MM.1S (cell line): Measurements from ENCODE around the gene NSA2.
"Not testable (repeated sequence)": the region's sequence is repeated elsewhere in the genome, so short reads cannot be mapped to it uniquely, and the experiment has no call there.

ENCODE experiments used
- DNase-seq: peaks from one replicate; pipeline ENCODE4 v3.0.0-alpha.2; 2015
- H2AFZ ChIP-seq: fragments of 300-600 bp; sonication (generic); 2 replicates; pipeline ENCODE4 v1.6.0; 2016; ENCODE audit warnings: antibody characterized with exemption, low read length
- H3F3A ChIP-seq: fragments of 300-600 bp; sonication (generic); 2 replicates; pipeline ENCODE4 v1.6.1; 2016; ENCODE audit warnings: mild to moderate bottlenecking, antibody characterized with exemption, low read length, moderate library complexity, mixed read lengths; ENCODE audit not compliant: insufficient read depth
- H3K27ac ChIP-seq: fragments of 300-600 bp; sonication (generic); 2 replicates; pipeline ENCODE4 v1.5.1; 2016; ENCODE audit warnings: mild to moderate bottlenecking, low read length
- H3K27me3 ChIP-seq: fragments of 300-600 bp; sonication (generic); replicated peaks from 2 replicates; pipeline ENCODE4 v1.6.0; 2016; ENCODE audit warnings: low read length; ENCODE audit not compliant: insufficient read depth
- H3K36me3 ChIP-seq: fragments of 300-600 bp; sonication (generic); replicated peaks from 2 replicates; pipeline ENCODE4 v1.6.1; 2016; ENCODE audit warnings: mild to moderate bottlenecking, low read length, mixed read lengths; ENCODE audit not compliant: insufficient read depth
- H3K4me1 ChIP-seq: fragments of 300-600 bp; sonication (generic); 2 replicates; pipeline ENCODE4 v1.6.1; 2016; ENCODE audit warnings: low read length, mixed read lengths
- H3K4me2 ChIP-seq: fragments of 300-600 bp; sonication (generic); 2 replicates; pipeline ENCODE4 v1.6.0; 2016; ENCODE audit warnings: low read depth, low read length
- H3K4me3 ChIP-seq: fragments of 300-600 bp; sonication (generic); 2 replicates; pipeline ENCODE4 v1.5.1; 2016; ENCODE audit warnings: low read length, mixed read lengths
- H3K79me2 ChIP-seq: fragments of 300-600 bp; sonication (generic); 2 replicates; pipeline ENCODE4 v1.6.1; 2016; ENCODE audit warnings: mixed run types, low read length, mixed read lengths
- H3K9ac ChIP-seq: fragments of 300-600 bp; sonication (generic); 2 replicates; pipeline ENCODE4 v1.6.1; 2016; ENCODE audit warnings: low read length, mixed read lengths
- H3K9me2 ChIP-seq: fragments of 300-600 bp; sonication (generic); replicated peaks from 2 replicates; pipeline ENCODE4 v1.6.1; 2016; ENCODE audit warnings: mild to moderate bottlenecking, low read length, mixed read lengths; ENCODE audit not compliant: insufficient read depth
- H3K9me3 ChIP-seq: fragments of 300-600 bp; sonication (generic); replicated peaks from 2 replicates; pipeline ENCODE4 v1.6.1; 2016; ENCODE audit warnings: mild to moderate bottlenecking, low read length, mixed read lengths; ENCODE audit not compliant: insufficient read depth
- H4K20me1 ChIP-seq: fragments of 300-600 bp; sonication (generic); 2 replicates; pipeline ENCODE4 v1.6.1; 2016; ENCODE audit warnings: mild to moderate bottlenecking, low read length, moderate library complexity, mixed read lengths; ENCODE audit not compliant: insufficient read depth
- CTCF ChIP-seq: fragments of 300-600 bp; sonication (generic); IDR thresholded peaks from 2 replicates; pipeline ENCODE4 v1.5.1; 2016; ENCODE audit warnings: antibody characterized with exemption, low read length, mixed read lengths
- EZH2 ChIP-seq: fragments of 300-600 bp; sonication (generic); optimal IDR thresholded peaks from 2 replicates; pipeline ENCODE3; 2017; ENCODE audit warnings: low read depth, mild to moderate bottlenecking, antibody characterized with exemption, low read length, mixed read lengths
- EZH2phosphoT487 ChIP-seq: fragments of 300-600 bp; sonication (generic); IDR thresholded peaks from 2 replicates; pipeline ENCODE4 v1.6.1; 2018; ENCODE audit warnings: antibody characterized with exemption, low read length

The NSA2 gene

GRCh38 chr5:74725331-74725730, 41.7 kb upstream of the NSA2 start:
- H3K36me3 ChIP-seq, result peaks cover 9% of the 10 kb centered on the region; the same call in 1 of the 2 replicates
- H3K4me3 ChIP-seq, result no peak overlapping the region
- no peak overlapping the region for H3K9ac ChIP-seq
- H3K9me3 ChIP-seq, result no peaks in the 10 kb centered on the region
- no peaks in the 10 kb centered on the region for H4K20me1 ChIP-seq
- H3K27ac ChIP-seq, result no peak overlapping the region
- DNase-seq, result no peak
- TF ChIP-seq CTCF (no peak), EZH2 (no peak), EZH2phosphoT487 (no peak)
- H3K9me2 ChIP-seq, result no peaks in the 10 kb centered on the region
- H3K27me3 ChIP-seq, result no peaks in the 10 kb centered on the region
- no peak overlapping the region for H2AFZ ChIP-seq
- no peaks in the 10 kb centered on the region for H3F3A ChIP-seq
- no peak overlapping the region for H3K4me2 ChIP-seq
- H3K4me1 ChIP-seq, result no peaks in the 10 kb centered on the region
- no peaks in the 10 kb centered on the region for H3K79me2 ChIP-seq

GRCh38 chr5:74736759-74737158, 30.3 kb upstream of the NSA2 start:
- H3K4me3 ChIP-seq, result no peak overlapping the region
- H3K4me2 ChIP-seq, result no peak overlapping the region
- 0 out of 2 replicates have a peak, but pooled peaks cover 6% of the 10 kb centered on the region for H3F3A ChIP-seq
- H3K9ac ChIP-seq, result no peak overlapping the region
- peaks cover 7% of the 10 kb centered on the region; the same call in 1 of the 2 replicates for H3K36me3 ChIP-seq
- no peak overlapping the region for H2AFZ ChIP-seq
- peaks cover 9% of the 10 kb centered on the region for H3K4me1 ChIP-seq
- H3K27ac ChIP-seq, result no peak overlapping the region
- no peak for TF ChIP-seq EZH2phosphoT487
- TF ChIP-seq CTCF, result no peak
- no peak for TF ChIP-seq EZH2
- DNase-seq, result no peak
- H3K79me2 ChIP-seq, result no peaks in the 10 kb centered on the region
- H3K27me3 ChIP-seq, result no peaks in the 10 kb centered on the region
- H3K9me3 ChIP-seq, result no peaks in the 10 kb centered on the region
- H4K20me1 ChIP-seq, result no peaks in the 10 kb centered on the region
- H3K9me2 ChIP-seq, result no peaks in the 10 kb centered on the region

DNA sequence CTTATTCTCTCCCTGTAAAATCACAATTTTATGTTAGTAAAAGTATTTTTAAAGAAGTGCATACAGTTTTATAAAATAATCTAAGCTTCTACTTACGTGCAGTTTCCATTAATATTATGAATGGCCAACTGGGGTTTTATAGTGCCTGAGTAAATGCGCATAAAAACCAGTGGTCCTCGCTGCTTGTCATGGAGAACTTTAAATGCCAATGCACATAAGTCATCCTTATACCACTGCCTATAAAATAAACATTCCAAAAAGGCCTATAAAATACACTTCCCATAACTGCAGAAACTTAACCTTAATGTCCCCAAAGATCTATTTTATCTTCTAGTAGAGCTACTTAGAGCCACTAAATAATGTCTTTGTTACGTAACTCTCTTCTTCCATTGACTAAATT, 28.6 kb upstream of the NSA2 start:
- H2AFZ ChIP-seq, result no peak overlapping the region
- no peak overlapping the region for H3K4me2 ChIP-seq
- H3K9me3 ChIP-seq, result no peaks in the 10 kb centered on the region
- 0 out of 2 replicates have a peak, but pooled peaks cover 6% of the 10 kb centered on the region for H3F3A ChIP-seq
- no peaks in the 10 kb centered on the region for H3K9me2 ChIP-seq
- peaks cover 4% of the 10 kb centered on the region; the same call in 1 of the 2 replicates for H3K36me3 ChIP-seq
- DNase-seq, result no peak
- H3K27me3 ChIP-seq, result no peaks in the 10 kb centered on the region
- H3K4me3 ChIP-seq, result no peak overlapping the region
- peaks cover 9% of the 10 kb centered on the region for H3K4me1 ChIP-seq
- no peak overlapping the region for H3K9ac ChIP-seq
- TF ChIP-seq EZH2phosphoT487, result no peak
- no peak for TF ChIP-seq EZH2
- TF ChIP-seq CTCF, result no peak
- no peaks in the 10 kb centered on the region for H3K79me2 ChIP-seq
- H4K20me1 ChIP-seq, result no peaks in the 10 kb centered on the region
- H3K27ac ChIP-seq, result no peak overlapping the region

DNA sequence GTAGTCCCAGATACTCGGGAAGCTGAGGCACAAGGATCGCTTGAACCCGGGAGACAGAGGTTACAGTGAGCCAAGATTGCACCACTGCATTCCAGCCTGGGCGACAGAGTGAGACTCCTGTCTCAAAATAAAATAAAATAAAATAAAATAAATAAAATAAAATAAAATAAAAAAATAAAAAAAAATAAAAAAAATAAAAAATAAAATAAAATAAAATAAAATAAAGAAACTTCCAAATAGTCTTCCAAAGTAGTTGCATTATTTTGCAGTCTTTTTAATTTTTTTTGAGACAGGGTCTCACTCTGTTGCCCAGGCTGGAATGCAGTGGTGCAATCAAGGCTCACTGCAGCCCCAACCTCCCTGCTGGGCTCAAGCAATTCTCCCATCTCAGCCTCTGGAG, 18.3 kb upstream of the NSA2 start:
- not testable (repeated sequence) for H3F3A ChIP-seq, H4K20me1 ChIP-seq, H3K9me2 ChIP-seq, H2AFZ ChIP-seq, H3K4me2 ChIP-seq, H3K27me3 ChIP-seq, DNase-seq, H3K9me3 ChIP-seq, H3K27ac ChIP-seq, H3K36me3 ChIP-seq, H3K9ac ChIP-seq, H3K79me2 ChIP-seq, H3K4me3 ChIP-seq, H3K4me1 ChIP-seq
